Measurements from ENCODE around the gene ANKDD1A.

GRCh38 chr15:64993290-64993689, 81.6 kb downstream of the ANKDD1A start:
- no peak for TF ChIP-seq EZH2 (IDR thresholded peaks at IDR 0.05; ENCODE audit: borderline replicate concordance, insufficient read depth, low read length, poor library complexity, severe bottlenecking)
- TF ChIP-seq POLR2AphosphoS5 (IDR thresholded peaks at IDR 0.05) = no peak
- TF ChIP-seq CTCF (IDR thresholded peaks at IDR 0.05; ENCODE audit: poor library complexity, severe bottlenecking) = no peak
- TF ChIP-seq TAF1 (IDR thresholded peaks at IDR 0.05; ENCODE audit: low read depth) = no peak
- no peak for TF ChIP-seq MXI1 (conservative IDR thresholded peaks at IDR 0.05; ENCODE audit: poor library complexity, severe bottlenecking)
- TF ChIP-seq SMC3 (conservative IDR thresholded peaks at IDR 0.05; ENCODE audit: poor library complexity) = no peak

Measured in neural cell (in vitro differentiated cells).